Transverse colon (tissue), 4 donors: ENCODE results near the gene EDDM13. TPM values are rescaled to one million over a fixed set of nuclear protein-coding genes. Genes with fewer than 3 reads are reported as not detected.

ENCODE experiments used
- DNase-seq: peaks from one replicate; pipeline ENCODE4 v3.0.0-alpha.2; 2019
- H3K27ac ChIP-seq, 4 donors: fragments of 200-600 bp; sonication (generic); 2 replicates each; pipeline ENCODE4 v1.5.1; 2016 to 2018; ENCODE audit warnings: inconsistent platforms in 4 of 4
- H3K27me3 ChIP-seq: fragments of 200-600 bp; sonication (generic); 2 replicates; pipeline ENCODE4 v1.5.1; 2017; ENCODE audit warnings: inconsistent platforms
- H3K36me3 ChIP-seq, 4 donors: fragments of 200-600 bp; sonication (generic); 2 replicates each; pipeline ENCODE4 v1.5.1; 2017 to 2019; ENCODE audit warnings: inconsistent platforms in 4 of 4
- H3K4me1 ChIP-seq, 4 donors: fragments of 200-600 bp; sonication (generic); 2 replicates each; pipeline ENCODE4 v1.5.1; 2017 to 2020; ENCODE audit warnings: inconsistent platforms in 4 of 4
- H3K4me3 ChIP-seq, 4 donors: fragments of 200-600 bp; sonication (generic); 1 replicate in 1 of 4; 2 replicates in 3 of 4; pipeline versions ENCODE4 v1.5.1 to v1.6.1; 2017 to 2019; ENCODE audit warnings: inconsistent platforms in 4 of 4
- H3K9me3 ChIP-seq, 2 donors: fragments of 200-600 bp; sonication (generic); 2 replicates each; pipeline ENCODE4 v1.5.1; 2017 to 2019; ENCODE audit warnings: inconsistent platforms in 2 of 2
- EP300 ChIP-seq: sonication (generic); formaldehyde crosslinking; IDR thresholded peaks from one replicate; pipeline ENCODE4 v1.6.1; 2017; ENCODE audit warnings: antibody characterized with exemption, low read depth
- POLR2A ChIP-seq: fragments of 450-650 bp; IDR thresholded peaks from one replicate; pipeline ENCODE4 v1.6.1; 2016; ENCODE audit warnings: antibody characterized with exemption, mild to moderate bottlenecking, moderate library complexity
- POLR2AphosphoS5 ChIP-seq, 3 donors: sonication (generic); formaldehyde crosslinking; IDR thresholded peaks; one replicate each; pipeline ENCODE4 v1.6.1; 2016; ENCODE audit warnings: antibody characterized with exemption in 3 of 3
- WGBS, 2 donors: methylation state at CpG; one replicate each; pipeline ENCODE4 v1.1.5; 2018; ENCODE audit warnings: low coverage in 1 of 2; 5-methylcytosine and 5-hydroxymethylcytosine counted together
- in situ Hi-C, 4 donors: fragments of 200-750 bp; cut with MboI; loops; one replicate each; pipeline versions ENCODE4 v1.15.0 to v1.15.1; 2017; ENCODE audit warnings: low sequenced_read_pairs in 3 of 4, low pct_ligation_motif_present in 1 of 4, low pct_unique_long_range_greater_than_20kb in 1 of 4
- intact Hi-C: fragments of 100-400 bp; cut with DNase I; formaldehyde crosslinking; loops from one replicate; pipeline ENCODE4 v1.15.1; 2023; ENCODE audit warnings: low total_unique reads
- small RNA-seq, 4 donors: library from RNA; depleted of rRNA; stranded (forward); fragments of <200 nt; gene quantifications; one replicate each; pipeline ENCODE3, GENCODE V24; 2016
- total RNA-seq, 4 donors: library from RNA; depleted of rRNA; stranded (reverse); fragments of >200 nt; gene quantifications; one replicate each; pipeline ENCODE4 v1.1.0, GENCODE V29; 2016
- TF ChIP-seq, protein P1 (sequence below), 5 experiments: fragments of 200-600 bp in 3 of 5; fragments of 450-650 bp in 2 of 5; sonication (generic) in 3 of 5; IDR thresholded peaks; 1 replicate in 2 of 5; 2 replicates in 3 of 5; pipeline ENCODE4 v1.5.1; 2016 to 2017; ENCODE audit warnings: antibody characterized with exemption in 5 of 5, inconsistent platforms in 3 of 5, mild to moderate bottlenecking in 2 of 5, moderate library complexity in 1 of 5

Gene EDDM13
- total RNA-seq, 4 donors from 2014 or later = not detected

DNA sequence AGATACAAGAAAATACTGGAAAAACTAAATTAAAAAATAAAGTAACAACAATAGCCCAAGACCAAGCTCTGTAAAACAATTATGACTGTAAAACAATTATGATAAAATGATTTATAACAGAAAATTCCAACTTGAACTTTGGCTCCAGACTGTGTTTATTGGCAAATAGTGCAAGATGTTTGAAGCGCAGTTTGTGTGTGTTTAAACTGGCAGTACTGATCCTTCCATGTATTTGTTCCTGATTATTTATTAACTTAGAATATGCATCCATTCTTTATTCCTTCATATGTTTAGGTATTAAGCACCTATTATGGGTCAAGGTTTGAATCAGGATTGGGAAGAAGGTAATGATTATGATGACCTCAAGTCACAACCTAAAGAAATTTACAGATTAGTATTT, 83.0 kb downstream of the EDDM13 start:
- no peaks in the 10 kb centered on the region for H3K27me3 ChIP-seq
- WGBS, 2 donors = 51 to 54% methylated on average over 1 of the region's 1 CpG
- no peak overlapping the region for H3K27ac ChIP-seq
- DNase-seq = no peak
- no peak overlapping the region for H3K4me3 ChIP-seq
- intact Hi-C loops = loop anchor here (10.0 kb wide), 1 partner anchor 101 kb away; no protein-coding TSS in a partner anchor
- peaks cover 5 to 19% of the 10 kb centered on the region in 2 donors for H3K9me3 ChIP-seq
- no peaks in the 10 kb centered on the region for H3K4me1 ChIP-seq
- in situ Hi-C loops = no loop called here
- no peaks in the 10 kb centered on the region for H3K36me3 ChIP-seq
- TF ChIP-seq POLR2AphosphoS5 (IDR thresholded peaks at IDR 0.05) (no peak), POLR2A (no peak), EP300 (no peak)
- TF ChIP-seq, protein P1, sequence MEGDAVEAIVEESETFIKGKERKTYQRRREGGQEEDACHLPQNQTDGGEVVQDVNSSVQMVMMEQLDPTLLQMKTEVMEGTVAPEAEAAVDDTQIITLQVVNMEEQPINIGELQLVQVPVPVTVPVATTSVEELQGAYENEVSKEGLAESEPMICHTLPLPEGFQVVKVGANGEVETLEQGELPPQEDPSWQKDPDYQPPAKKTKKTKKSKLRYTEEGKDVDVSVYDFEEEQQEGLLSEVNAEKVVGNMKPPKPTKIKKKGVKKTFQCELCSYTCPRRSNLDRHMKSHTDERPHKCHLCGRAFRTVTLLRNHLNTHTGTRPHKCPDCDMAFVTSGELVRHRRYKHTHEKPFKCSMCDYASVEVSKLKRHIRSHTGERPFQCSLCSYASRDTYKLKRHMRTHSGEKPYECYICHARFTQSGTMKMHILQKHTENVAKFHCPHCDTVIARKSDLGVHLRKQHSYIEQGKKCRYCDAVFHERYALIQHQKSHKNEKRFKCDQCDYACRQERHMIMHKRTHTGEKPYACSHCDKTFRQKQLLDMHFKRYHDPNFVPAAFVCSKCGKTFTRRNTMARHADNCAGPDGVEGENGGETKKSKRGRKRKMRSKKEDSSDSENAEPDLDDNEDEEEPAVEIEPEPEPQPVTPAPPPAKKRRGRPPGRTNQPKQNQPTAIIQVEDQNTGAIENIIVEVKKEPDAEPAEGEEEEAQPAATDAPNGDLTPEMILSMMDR (IDR thresholded peaks at IDR 0.05) = no peak

- H3K4me1 ChIP-seq = no peaks in the 10 kb centered on the region
- intact Hi-C loops (loop anchor here (10.0 kb wide), 1 partner anchor 102 kb away; no protein-coding TSS in a partner anchor), in situ Hi-C loops (no loop called here)
- no peak overlapping the region for H3K4me3 ChIP-seq
- no peaks in the 10 kb centered on the region for H3K36me3 ChIP-seq
- WGBS, 2 donors = 25 to 72% methylated on average over 1 to 2 of the region's 2 CpGs
- H3K9me3 ChIP-seq = peaks cover 5 to 24% of the 10 kb centered on the region in 2 donors
- no peak for TF ChIP-seq EP300
- TF ChIP-seq, protein P1 (IDR thresholded peaks at IDR 0.05) = no peak
- TF ChIP-seq POLR2A = no peak
- no peak for TF ChIP-seq POLR2AphosphoS5 (IDR thresholded peaks at IDR 0.05)
- no peaks in the 10 kb centered on the region for H3K27me3 ChIP-seq
- H3K27ac ChIP-seq = no peak overlapping the region
- no peak for DNase-seq
Observed at GRCh38 chr19:56356944-56357343, 84.4 kb downstream of the EDDM13 start.

Small RNA genes lying within 50 kb of the gene (small RNA-seq; reads per million reads assigned to genes)
- 0 reads per million in 4 donors for gene RF00019

Other genes starting within 250 kb of the EDDM13 start
- 10 to 100 TPM; 24.9 to 53.1 (median 27.4) TPM for gene ZNF787, start 151.5 kb upstream of the EDDM13 start, total RNA-seq
- 100 to 1,000 TPM in 1 of 4 donors, 10 to 100 TPM in 3; 20.7 to 148 (median 39.2) TPM for gene ZNF444, start 131.5 kb upstream of the EDDM13 start, total RNA-seq
- not detected for gene GALP, start 96.7 kb upstream of the EDDM13 start, total RNA-seq
- gene ZSCAN5B, start 75.0 kb upstream of the EDDM13 start, total RNA-seq = not detected
- gene ZSCAN5C, start 70.5 kb upstream of the EDDM13 start, total RNA-seq = not detected
- 10 to 100 TPM in 3 of 4 donors, 1 to 10 TPM in 1; 8.2 to 15.2 (median 12.6) TPM for gene ZSCAN5A, start 42.1 kb downstream of the EDDM13 start, total RNA-seq
- gene ZNF582, start 120.8 kb downstream of the EDDM13 start, total RNA-seq = 10 to 100 TPM in 1 of 4 donors, 1 to 10 TPM in 2, not detected in 1; 1.5 to 10.8 (median 5.2) TPM
- gene ZNF583, start 131.6 kb downstream of the EDDM13 start, total RNA-seq = 1 to 10 TPM; 3.3 to 4.1 (median 3.5) TPM
- 1 to 10 TPM in 2 of 4 donors, under 1 TPM in 2; 0.75 to 6.4 (median 1.0) TPM for gene ZNF667, start 204.6 kb downstream of the EDDM13 start, total RNA-seq
- gene ZNF471, start 235.1 kb downstream of the EDDM13 start, total RNA-seq = 1 to 10 TPM; 1.8 to 3.5 (median 2.2) TPM